Measurements from ENCODE around the gene TPK1. TPM values are rescaled to one million over a fixed set of nuclear protein-coding genes. Genes with fewer than 3 reads are reported as not detected.

TPK1 gene
- total and polyA plus RNA-seq, 8 donors = 1.8 to 13.0 (median 4.3) TPM

- TF ChIP-seq CTCF (IDR thresholded peaks at IDR 0.05) = no peak
- TF ChIP-seq POLR2AphosphoS5 (IDR thresholded peaks at IDR 0.05) = no peak
- TF ChIP-seq POLR2A (IDR thresholded peaks at IDR 0.05) = no peak
- TF ChIP-seq EP300 (IDR thresholded peaks at IDR 0.05) = no peak
- 72 to 96% (median 83%) methylated on average over 1 of the region's 1 CpG for WGBS, 5 donors
Measured at GRCh38 chr7:144545330-144545729, 290.5 kb downstream of the TPK1 start.

GRCh38 chr7:144534655-144535395 is 301.0 kb downstream of the TPK1 start:
- Histone ChIP-seq H3K4me3 (no peak overlapping the region), H3K36me3 (no peaks in the 10 kb centered on the region), H3K4me1 (no peaks in the 10 kb centered on the region), H3K27ac (no peak overlapping the region), H3K27me3 (no peaks in the 10 kb centered on the region), H3K9me3 (peaks cover 0 to 6% (median 0%) of the 10 kb centered on the region in 4 donors)
- no peak for DNase-seq
- 77 to 91% (median 85%) methylated on average over 3 of the region's 3 CpGs for WGBS, 5 donors
- intact Hi-C loops (cut with DNase I; ENCODE audit: low total_unique reads) = no loop called here
- no peak for TF ChIP-seq POLR2A (IDR thresholded peaks at IDR 0.05)
- TF ChIP-seq POLR2AphosphoS5 (IDR thresholded peaks at IDR 0.05) = no peak
- TF ChIP-seq CTCF (IDR thresholded peaks at IDR 0.05) = no peak
- TF ChIP-seq EP300 (IDR thresholded peaks at IDR 0.05) = no peak

More at GRCh38 chr7:144545330-144545729, 290.5 kb downstream of the TPK1 start:
- Histone ChIP-seq H3K9me3 (no peaks in the 10 kb centered on the region), H3K27ac (no peak overlapping the region), H3K27me3 (no peaks in the 10 kb centered on the region), H3K4me1 (no peaks in the 10 kb centered on the region), H3K4me3 (no peak overlapping the region), H3K36me3 (no peaks in the 10 kb centered on the region)
- intact Hi-C loops (cut with DNase I; ENCODE audit: low total_unique reads) = no loop called here
- DNase-seq = no peak

GRCh38 chr7:144534196-144534595 is 301.7 kb downstream of the TPK1 start:
- 75 to 88% (median 79%) methylated on average over 4 of the region's 4 CpGs for WGBS, 5 donors
- Histone ChIP-seq H3K9me3 (peaks cover 0 to 6% (median 0%) of the 10 kb centered on the region in 4 donors), H3K27me3 (no peaks in the 10 kb centered on the region), H3K27ac (no peak overlapping the region), H3K36me3 (no peaks in the 10 kb centered on the region), H3K4me1 (no peaks in the 10 kb centered on the region), H3K4me3 (no peak overlapping the region)
- no peak for DNase-seq
- intact Hi-C loops (cut with DNase I; ENCODE audit: low total_unique reads) = no loop called here
- TF ChIP-seq EP300 (IDR thresholded peaks at IDR 0.05) = no peak
- no peak for TF ChIP-seq POLR2AphosphoS5 (IDR thresholded peaks at IDR 0.05)
- no peak for TF ChIP-seq POLR2A (IDR thresholded peaks at IDR 0.05)
- TF ChIP-seq CTCF (IDR thresholded peaks at IDR 0.05) = no peak

GRCh38 chr7:144531181-144531580 is 304.7 kb downstream of the TPK1 start:
- no peaks in the 10 kb centered on the region for H3K27me3 ChIP-seq
- TF ChIP-seq POLR2AphosphoS5 (IDR thresholded peaks at IDR 0.05) = no peak
- no peak for TF ChIP-seq EP300 (IDR thresholded peaks at IDR 0.05)
- TF ChIP-seq POLR2A (IDR thresholded peaks at IDR 0.05) = no peak
- no peak for TF ChIP-seq CTCF (IDR thresholded peaks at IDR 0.05)
- intact Hi-C loops (cut with DNase I; ENCODE audit: low total_unique reads) = no loop called here
- no peak for DNase-seq
- H3K27ac ChIP-seq = no peak overlapping the region
- H3K36me3 ChIP-seq = no peaks in the 10 kb centered on the region
- peaks cover 0 to 6% (median 0%) of the 10 kb centered on the region in 4 donors for H3K9me3 ChIP-seq
- no peak overlapping the region for H3K4me3 ChIP-seq
- H3K4me1 ChIP-seq = no peaks in the 10 kb centered on the region
